PC-9 (cell line): ENCODE data around the gene GPATCH2L. TPM values are rescaled to one million over a fixed set of nuclear protein-coding genes. Genes with fewer than 3 reads are reported as not detected.

ENCODE experiments used
- BruUV-seq: library from RNA; stranded (reverse); fragments of 400-500 nt; replicated peaks from 2 replicates; lab custom pipeline; 2021; lab: Mats Ljungman, UMichigan
- CTCF ChIA-PET: fragments of 300-600 bp; sonication (Branson Sonifier 250); formaldehyde crosslinking; loops from one replicate; lab custom pipeline; 2022; ENCODE audit warnings: antibody characterized with exemption; lab: Charles Lee
- POLR2A ChIA-PET: fragments of 300-600 bp; sonication (Branson Sonifier 250); formaldehyde crosslinking; loops from one replicate; lab custom pipeline; 2022; ENCODE audit warnings: antibody characterized with exemption; ENCODE audit not compliant: unreplicated experiment; lab: Charles Lee
- DNase-seq, 2 experiments: peaks; one replicate each; pipeline versions ENCODE4 v3.0.0 to v3.0.0-alpha.2; 2015 to 2022; ENCODE audit warnings: mixed read lengths in 1 of 2
- H2AFZ ChIP-seq: fragments of 200-600 bp; sonication (generic); 2 replicates; pipeline ENCODE4 v1.8.1; 2017; ENCODE audit warnings: antibody characterized with exemption
- H3F3A ChIP-seq: fragments of 200-600 bp; sonication (generic); 2 replicates; pipeline ENCODE4 v1.8.1; 2017; ENCODE audit warnings: antibody characterized with exemption, mild to moderate bottlenecking, low read depth; ENCODE audit not compliant: insufficient read depth
- H3K27ac ChIP-seq: fragments of 200-600 bp; sonication (generic); 2 replicates; pipeline ENCODE4 v1.6.1; 2016; ENCODE audit warnings: mixed run types
- H3K27me3 ChIP-seq: fragments of 200-600 bp; sonication (generic); 2 replicates; pipeline ENCODE4 v1.6.1; 2016; ENCODE audit warnings: low read depth, mixed run types; ENCODE audit not compliant: insufficient read depth
- H3K36me3 ChIP-seq: fragments of 200-600 bp; sonication (generic); 2 replicates; pipeline ENCODE4 v1.6.1; 2016; ENCODE audit warnings: low read depth, mixed run types
- H3K4me1 ChIP-seq: fragments of 200-600 bp; sonication (generic); replicated peaks from 2 replicates; pipeline ENCODE4 v1.6.1; 2016; ENCODE audit warnings: mixed run types; ENCODE audit not compliant: insufficient read depth
- H3K4me2 ChIP-seq: fragments of 200-600 bp; sonication (generic); 2 replicates; pipeline ENCODE4 v1.6.1; 2017; ENCODE audit warnings: mixed run types
- H3K4me3 ChIP-seq: fragments of 200-600 bp; sonication (generic); 2 replicates; pipeline ENCODE4 v1.6.1; 2016; ENCODE audit warnings: mixed run types
- H3K79me2 ChIP-seq: fragments of 200-600 bp; sonication (generic); 2 replicates; pipeline ENCODE4 v1.6.1; 2017; ENCODE audit warnings: low read depth, mixed run types
- H3K9me2 ChIP-seq: fragments of 200-600 bp; sonication (generic); 2 replicates; pipeline ENCODE4 v1.8.1; 2017; ENCODE audit warnings: mild to moderate bottlenecking; ENCODE audit not compliant: insufficient read depth
- H3K9me3 ChIP-seq: fragments of 200-600 bp; sonication (generic); 2 replicates; pipeline ENCODE4 v1.8.1; 2016; ENCODE audit warnings: low read depth; ENCODE audit not compliant: insufficient read depth
- H4K20me1 ChIP-seq: fragments of 200-600 bp; sonication (generic); 2 replicates; pipeline ENCODE4 v1.8.1; 2017; ENCODE audit not compliant: insufficient read depth
- CTCF ChIP-seq: fragments of 200-600 bp; sonication (generic); conservative IDR thresholded peaks from 2 replicates; pipeline ENCODE4 v1.6.1; 2017; ENCODE audit warnings: mixed run types, antibody characterized with exemption, mild to moderate bottlenecking, moderate library complexity
- EZH2 ChIP-seq: fragments of 200-600 bp; sonication (generic); IDR thresholded peaks from 2 replicates; pipeline ENCODE4 v1.8.0; 2017; ENCODE audit warnings: antibody characterized with exemption, low read depth
- intact Hi-C: fragments of 100-400 bp; cut with micrococcal nuclease; formaldehyde crosslinking; loops from one replicate; pipeline ENCODE4 v1.10.0; 2022; ENCODE audit not compliant: unreplicated experiment
- total RNA-seq: library from RNA; stranded (reverse); gene quantifications from 2 replicates; pipeline ENCODE4 v1.2.3, GENCODE V29; 2021

GPATCH2L gene
- total RNA-seq, 1 experiment from 2014 or later = 124 TPM

DNA sequence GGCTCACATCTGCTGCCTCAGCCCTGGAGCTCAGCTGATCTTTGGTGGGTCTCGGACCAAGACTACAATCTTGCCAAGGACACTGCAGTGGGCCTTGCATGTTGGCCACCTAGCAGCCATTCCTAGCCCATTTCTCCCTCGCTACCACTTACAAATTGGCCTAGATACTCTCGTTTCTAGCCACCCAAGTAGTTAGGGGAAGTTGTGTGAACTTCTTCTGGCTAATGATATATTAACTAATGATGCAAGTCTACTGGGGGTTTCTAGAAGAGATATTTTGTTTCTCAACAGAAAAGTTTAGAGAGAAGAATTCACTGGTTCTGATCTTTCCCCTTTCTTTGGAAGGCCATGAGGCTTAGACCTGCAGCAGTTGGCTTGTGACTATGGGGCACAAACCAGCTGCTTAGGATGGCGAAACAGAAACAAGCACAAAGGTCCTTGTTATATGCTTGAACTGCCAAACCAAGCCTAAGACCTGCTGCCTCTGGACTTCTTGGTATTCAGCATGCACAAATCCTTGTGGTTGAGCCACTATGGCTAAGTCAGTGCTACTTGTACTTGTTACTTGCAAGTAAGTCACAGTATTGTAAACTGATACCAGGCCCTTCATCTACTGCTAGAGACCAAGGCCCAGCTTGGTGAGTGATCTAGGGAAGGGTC is 30.5 kb upstream of the GPATCH2L start:
- intact Hi-C loops = loop anchor here (10.0 kb wide), 1 partner anchor 524 kb away; no protein-coding TSS in a partner anchor
- no peak for DNase-seq
- Histone ChIP-seq H3K27me3 (peaks cover 93% of the 10 kb centered on the region), H3K36me3 (no peaks in the 10 kb centered on the region), H3K4me1 (no peaks in the 10 kb centered on the region), H2AFZ (no peak overlapping the region), H3K9me2 (no peaks in the 10 kb centered on the region), H3K4me3 (no peak overlapping the region), H3F3A (no peaks in the 10 kb centered on the region), H3K79me2 (no peaks in the 10 kb centered on the region), H4K20me1 (no peaks in the 10 kb centered on the region), H3K27ac (no peak overlapping the region), H3K4me2 (no peak overlapping the region), H3K9me3 (no peaks in the 10 kb centered on the region)
- ChIA-PET CTCF (interaction anchor here (0.6 to 0.7 kb wide), 3 partner anchors 8 to 133 kb away, joined by 3 to 9 read pairs (median 4); no protein-coding TSS in a partner anchor), POLR2A (interaction anchor here (0.7 kb wide), 1 partner anchor 537 kb away, joined by 3 read pairs; no protein-coding TSS in a partner anchor)
- TF ChIP-seq CTCF (no peak), EZH2 (no peak)
- no TSS peak for BruUV-seq

- intact Hi-C loops = loop anchor here (10.0 kb wide), 1 partner anchor 521 kb away; no protein-coding TSS in a partner anchor
- Histone ChIP-seq H3K9me3 (no peaks in the 10 kb centered on the region), H2AFZ (no peak overlapping the region), H3K36me3 (no peaks in the 10 kb centered on the region), H3K27me3 (peaks cover 93% of the 10 kb centered on the region), H3F3A (no peaks in the 10 kb centered on the region), H3K4me1 (no peaks in the 10 kb centered on the region), H3K4me3 (no peak overlapping the region), H3K79me2 (no peaks in the 10 kb centered on the region), H4K20me1 (no peaks in the 10 kb centered on the region), H3K27ac (no peak overlapping the region), H3K4me2 (no peak overlapping the region), H3K9me2 (no peaks in the 10 kb centered on the region)
- no peak for TF ChIP-seq CTCF
- TF ChIP-seq EZH2 = no peak
- ChIA-PET CTCF (interaction anchor here (0.8 kb wide), 1 partner anchor 218 kb away, joined by 3 read pairs; no protein-coding TSS in a partner anchor), POLR2A (no interaction called here)
- no peak for DNase-seq
- no TSS peak for BruUV-seq
These were observed 28.1 kb upstream of the GPATCH2L start for GRCh38 chr14:76123426-76124225.

DNA sequence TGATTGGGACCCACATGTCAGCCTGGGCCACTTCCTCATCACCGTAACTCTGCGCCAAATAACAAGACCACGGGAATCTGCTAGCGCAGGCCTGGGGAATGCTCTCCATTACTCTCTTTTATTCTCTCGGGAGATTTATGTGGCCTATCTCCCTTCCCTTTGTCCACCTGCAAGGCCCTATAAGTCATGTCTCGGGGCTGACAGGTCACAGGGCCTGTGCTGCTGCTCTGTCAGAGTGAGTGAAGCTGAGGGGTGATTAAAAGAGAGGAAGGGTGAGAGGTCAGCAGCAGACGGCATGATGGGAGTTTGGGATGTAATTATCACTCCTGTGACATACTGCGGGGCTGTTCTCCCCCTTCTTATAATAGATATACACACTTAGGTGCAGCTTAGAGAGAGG is 26.2 kb upstream of the GPATCH2L start:
- Histone ChIP-seq H3K27ac (no peak overlapping the region), H2AFZ (no peak overlapping the region), H3F3A (no peaks in the 10 kb centered on the region), H3K4me3 (no peak overlapping the region), H4K20me1 (no peaks in the 10 kb centered on the region), H3K4me1 (no peaks in the 10 kb centered on the region), H3K4me2 (no peak overlapping the region), H3K27me3 (peaks cover 98% of the 10 kb centered on the region), H3K79me2 (no peaks in the 10 kb centered on the region), H3K9me3 (no peaks in the 10 kb centered on the region), H3K36me3 (no peaks in the 10 kb centered on the region), H3K9me2 (no peaks in the 10 kb centered on the region)
- no peak for DNase-seq
- no TSS peak for BruUV-seq
- ChIA-PET CTCF (no interaction called here), POLR2A (no interaction called here)
- TF ChIP-seq EZH2 = no peak
- intact Hi-C loops = loop anchor here (10.0 kb wide), 1 partner anchor 519 kb away; no protein-coding TSS in a partner anchor
